ENCODE results near the gene F7.

The F7 gene

GRCh38 chr13:113148407-113148806 is 42.8 kb downstream of the F7 start:
- TF ChIP-seq CTCF (IDR thresholded peaks at IDR 0.05), result no peak

GRCh38 chr13:113148940-113149503 is 43.4 kb downstream of the F7 start:
- no peak for TF ChIP-seq CTCF (IDR thresholded peaks at IDR 0.05)

- TF ChIP-seq CTCF (IDR thresholded peaks at IDR 0.05), result no peak
These were observed 44.3 kb downstream of the F7 start for GRCh38 chr13:113149711-113150549.

GRCh38 chr13:113150550-113151365 is 45.2 kb downstream of the F7 start:
- TF ChIP-seq CTCF (IDR thresholded peaks at IDR 0.05), result no peak

- TF ChIP-seq CTCF (IDR thresholded peaks at IDR 0.05), result no peak
These were observed 46.4 kb downstream of the F7 start for GRCh38 chr13:113151745-113152690.

GRCh38 chr13:113152691-113152983 is 47.0 kb downstream of the F7 start:
- TF ChIP-seq CTCF (IDR thresholded peaks at IDR 0.05), result no peak
